Mononuclear cell (primary cell): Measurements from ENCODE around the gene IL17RC. TPM values are rescaled to one million over a fixed set of nuclear protein-coding genes. Genes with fewer than 3 reads are reported as not detected.

Source experiments
- H3K27me3 ChIP-seq: 2 replicates; pipeline ENCODE4 v1.6.0; 2011; ENCODE audit warnings: low read length, control low read depth; ENCODE audit not compliant: insufficient read depth
- H3K4me1 ChIP-seq: 2 replicates; pipeline ENCODE4 v1.5.1; 2011; ENCODE audit warnings: mild to moderate bottlenecking, low read length, control low read depth; ENCODE audit not compliant: insufficient read depth
- H3K4me3 ChIP-seq: 2 replicates; pipeline ENCODE4 v1.5.1; 2011; ENCODE audit warnings: mild to moderate bottlenecking, low read length, moderate library complexity
- H3K9me3 ChIP-seq: 2 replicates; pipeline ENCODE4 v1.5.1; 2011; ENCODE audit warnings: low read depth, mild to moderate bottlenecking, control low read depth, low read length
- total RNA-seq: library from RNA; depleted of rRNA; stranded (reverse); fragments of >200 nt; gene quantifications from one replicate; pipeline ENCODE4 v1.2.3, GENCODE V29; 2012

The IL17RC gene
- total RNA-seq, 1 donor = 2.7 TPM

DNA sequence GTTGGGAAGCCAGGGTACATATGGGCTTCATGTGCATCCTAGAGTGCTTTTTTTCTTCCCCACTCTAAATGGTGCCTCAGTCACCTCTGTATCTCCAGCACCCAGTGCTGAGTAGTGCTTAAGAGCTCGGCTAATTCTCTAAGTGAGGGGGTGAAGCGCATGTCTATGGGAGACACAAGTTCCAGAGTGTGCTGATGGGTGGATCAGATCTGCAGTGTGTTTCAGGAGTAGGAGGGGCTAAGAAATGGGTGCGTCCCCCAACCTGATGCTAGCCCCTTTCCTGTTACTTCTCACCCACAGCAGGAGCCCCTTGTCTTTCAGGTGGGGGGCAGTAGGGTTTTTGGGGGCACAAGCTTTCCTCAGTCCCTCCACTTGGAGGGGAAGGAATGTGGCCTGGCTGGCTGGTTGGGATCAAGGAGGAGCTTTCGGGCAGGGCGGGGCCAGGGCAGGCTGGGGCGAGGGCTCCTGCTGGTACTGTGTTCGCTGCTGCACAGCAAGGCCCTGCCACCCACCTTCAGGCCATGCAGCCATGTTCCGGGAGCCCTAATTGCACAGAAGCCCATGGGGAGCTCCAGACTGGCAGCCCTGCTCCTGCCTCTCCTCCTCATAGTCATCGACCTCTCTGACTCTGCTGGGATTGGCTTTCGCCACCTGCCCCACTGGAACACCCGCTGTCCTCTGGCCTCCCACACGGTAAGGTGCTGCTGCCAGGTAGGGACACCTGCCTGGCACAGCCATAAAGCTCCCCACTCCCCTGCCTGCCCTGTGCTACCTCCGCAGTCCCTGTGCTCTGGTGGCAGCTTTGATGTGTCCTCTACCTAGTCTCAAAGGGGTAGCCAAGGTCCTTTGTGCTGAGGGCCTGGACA is 14.3 kb upstream of the IL17RC start, which contains the start of gene IL17RE:
TSS of gene IL17RE (plus strand) at position 477 of the 866 bp plus-strand sequence. CDS start at position 562, 85 bp downstream.
- Histone ChIP-seq H3K4me1 (peaks cover 18% of the 10 kb centered on the region), H3K9me3 (no peaks in the 10 kb centered on the region), H3K4me3 (no peak within 1 kb of the TSS), H3K27me3 (no peaks in the 10 kb centered on the region)

DNA sequence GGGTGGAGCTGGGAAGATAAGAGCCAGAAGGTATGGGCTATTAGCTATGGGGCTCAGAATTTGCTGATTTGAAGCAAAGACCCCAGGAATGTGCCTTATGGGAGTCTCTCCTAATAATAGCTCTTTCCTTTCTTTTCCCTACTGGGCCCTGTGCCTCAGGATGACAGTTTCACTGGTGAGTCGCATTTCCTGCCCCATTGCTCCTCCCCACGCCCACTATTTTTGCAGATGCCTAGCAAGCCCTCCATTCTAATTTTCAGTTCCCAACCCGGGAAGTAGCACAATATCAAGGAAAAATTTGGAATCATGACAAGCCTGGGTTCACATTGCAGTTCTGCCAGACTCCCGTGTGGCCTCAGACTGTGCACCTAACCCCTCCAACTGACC is 13.7 kb upstream of the IL17RC start:
- H3K4me1 ChIP-seq = peaks cover 18% of the 10 kb centered on the region
- H3K4me3 ChIP-seq = no peak overlapping the region
- H3K27me3 ChIP-seq = no peaks in the 10 kb centered on the region
- H3K9me3 ChIP-seq = no peaks in the 10 kb centered on the region

DNA sequence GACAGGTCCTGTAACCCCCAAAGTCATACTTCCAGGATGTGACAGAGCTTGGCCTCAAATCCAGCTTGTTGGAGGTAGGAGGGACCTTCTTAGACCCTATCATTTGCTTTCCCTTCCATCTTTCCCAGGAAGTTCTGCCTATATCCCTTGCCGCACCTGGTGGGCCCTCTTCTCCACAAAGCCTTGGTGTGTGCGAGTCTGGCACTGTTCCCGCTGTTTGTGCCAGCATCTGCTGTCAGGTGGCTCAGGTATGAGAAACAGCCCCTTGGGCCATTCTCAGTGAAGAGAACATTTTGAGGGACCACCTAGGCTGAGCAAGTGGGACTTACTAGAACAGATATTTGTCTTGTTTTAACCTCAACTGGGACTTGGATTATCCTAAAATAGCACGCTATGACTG is 13.0 kb upstream of the IL17RC start:
- peaks cover 18% of the 10 kb centered on the region for H3K4me1 ChIP-seq
- H3K27me3 ChIP-seq = no peaks in the 10 kb centered on the region
- no peaks in the 10 kb centered on the region for H3K9me3 ChIP-seq
- H3K4me3 ChIP-seq = no peak overlapping the region

GRCh38 chr3:9906480-9906879 is 10.4 kb upstream of the IL17RC start:
- no peak overlapping the region for H3K4me3 ChIP-seq
- no peaks in the 10 kb centered on the region for H3K27me3 ChIP-seq
- peaks cover 18% of the 10 kb centered on the region for H3K4me1 ChIP-seq
- no peaks in the 10 kb centered on the region for H3K9me3 ChIP-seq

DNA sequence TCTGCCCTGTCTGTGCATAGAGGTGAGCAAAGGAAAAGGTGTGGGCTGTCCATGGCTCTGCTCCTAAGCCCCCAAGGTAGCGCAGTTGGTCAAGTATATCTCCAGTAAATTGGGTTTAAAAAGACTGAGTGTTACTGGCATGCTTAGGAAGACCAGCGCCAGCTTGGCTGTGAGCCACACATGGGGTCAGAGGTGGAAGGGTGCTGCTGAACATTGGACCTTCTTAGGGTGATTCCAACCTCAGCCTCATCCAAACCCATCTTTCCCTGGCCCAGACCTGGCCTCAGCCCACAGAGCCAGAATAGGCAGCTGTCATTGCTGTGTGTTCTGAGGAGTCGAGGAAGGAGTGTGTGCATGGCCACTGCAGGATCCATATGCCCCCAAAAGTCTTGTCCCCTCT is 8.6 kb upstream of the IL17RC start:
- no peak overlapping the region for H3K4me3 ChIP-seq
- peaks cover 12% of the 10 kb centered on the region for H3K4me1 ChIP-seq
- no peaks in the 10 kb centered on the region for H3K9me3 ChIP-seq
- H3K27me3 ChIP-seq = no peaks in the 10 kb centered on the region

GRCh38 chr3:9909221-9910013 is 7.5 kb upstream of the IL17RC start:
- H3K27me3 ChIP-seq = no peaks in the 10 kb centered on the region
- no peaks in the 10 kb centered on the region for H3K9me3 ChIP-seq
- H3K4me1 ChIP-seq = peaks cover 16% of the 10 kb centered on the region
- H3K4me3 ChIP-seq = no peak overlapping the region

DNA sequence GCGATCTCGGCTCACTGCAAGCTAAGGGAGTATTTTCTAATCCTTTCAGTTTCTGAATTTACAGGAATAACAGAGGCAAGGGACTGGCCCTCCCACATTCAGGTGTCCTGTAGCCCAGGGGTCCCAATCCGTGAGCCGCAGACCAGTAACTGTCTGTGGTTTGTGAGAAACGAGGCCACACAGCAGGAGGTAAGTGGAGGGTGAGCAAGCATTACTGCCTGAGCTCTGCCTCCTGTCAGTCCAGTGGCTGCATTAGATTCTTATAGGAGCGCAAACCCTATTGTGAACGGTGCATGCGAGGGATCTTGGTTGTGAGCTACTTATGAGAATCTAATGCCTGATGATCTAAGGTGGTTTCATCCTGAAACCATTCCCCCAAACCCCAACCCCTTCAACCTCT is 5.0 kb upstream of the IL17RC start:
- H3K4me3 ChIP-seq = no peak overlapping the region

DNA sequence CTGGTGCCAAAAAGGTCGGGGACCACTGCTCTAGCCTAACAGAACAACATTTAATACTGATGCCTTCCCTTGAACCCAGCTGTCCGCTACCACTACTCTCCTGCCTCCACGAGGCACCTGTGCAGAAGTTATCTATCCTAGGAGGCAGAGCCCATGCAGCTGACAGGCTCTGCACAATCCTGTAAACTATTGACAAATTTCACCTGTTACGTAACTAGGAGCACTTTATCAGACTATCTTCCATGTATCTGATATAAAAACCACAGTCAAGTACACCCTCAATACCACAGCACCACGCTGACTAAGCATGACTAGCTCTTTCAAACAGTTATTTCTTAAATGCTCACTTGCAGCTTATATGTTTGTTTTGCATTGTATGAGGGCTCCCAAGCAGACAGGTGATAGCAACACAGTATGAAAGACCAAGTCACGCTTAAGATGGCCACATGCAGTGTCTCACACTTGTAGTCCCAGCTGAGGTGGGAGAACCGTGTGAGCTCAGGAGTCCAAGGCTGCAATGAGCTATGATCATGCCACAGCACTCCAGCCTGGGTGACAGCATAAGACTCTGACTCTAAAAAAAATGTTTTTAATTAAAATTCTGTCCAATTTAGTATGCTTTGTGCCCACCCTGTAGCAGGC is 4.5 kb upstream of the IL17RC start:
- Histone ChIP-seq H3K4me1 (peaks cover 40% of the 10 kb centered on the region), H3K27me3 (no peaks in the 10 kb centered on the region), H3K4me3 (no peak overlapping the region), H3K9me3 (no peaks in the 10 kb centered on the region)

More for the DNA sequence above, 5.0 kb upstream of the IL17RC start:
- Histone ChIP-seq H3K9me3 (no peaks in the 10 kb centered on the region), H3K4me1 (peaks cover 38% of the 10 kb centered on the region), H3K27me3 (no peaks in the 10 kb centered on the region)

GRCh38 chr3:9913601-9914000 is 3.3 kb upstream of the IL17RC start:
- H3K4me3 ChIP-seq = no peak overlapping the region
- H3K9me3 ChIP-seq = no peaks in the 10 kb centered on the region
- peaks cover 40% of the 10 kb centered on the region for H3K4me1 ChIP-seq
- no peaks in the 10 kb centered on the region for H3K27me3 ChIP-seq

- Histone ChIP-seq H3K4me1 (peaks cover 40% of the 10 kb centered on the region), H3K27me3 (no peaks in the 10 kb centered on the region), H3K9me3 (no peaks in the 10 kb centered on the region), H3K4me3 (no peak overlapping the region)
These were observed 2.9 kb upstream of the IL17RC start for GRCh38 chr3:9914011-9914410.

- no peaks in the 10 kb centered on the region for H3K9me3 ChIP-seq
- peaks cover 40% of the 10 kb centered on the region for H3K4me1 ChIP-seq
- H3K4me3 ChIP-seq = peak overlapping the region; percentile 42
- H3K27me3 ChIP-seq = no peaks in the 10 kb centered on the region
These were observed 2.2 kb upstream of the IL17RC start for GRCh38 chr3:9914559-9915253.

DNA sequence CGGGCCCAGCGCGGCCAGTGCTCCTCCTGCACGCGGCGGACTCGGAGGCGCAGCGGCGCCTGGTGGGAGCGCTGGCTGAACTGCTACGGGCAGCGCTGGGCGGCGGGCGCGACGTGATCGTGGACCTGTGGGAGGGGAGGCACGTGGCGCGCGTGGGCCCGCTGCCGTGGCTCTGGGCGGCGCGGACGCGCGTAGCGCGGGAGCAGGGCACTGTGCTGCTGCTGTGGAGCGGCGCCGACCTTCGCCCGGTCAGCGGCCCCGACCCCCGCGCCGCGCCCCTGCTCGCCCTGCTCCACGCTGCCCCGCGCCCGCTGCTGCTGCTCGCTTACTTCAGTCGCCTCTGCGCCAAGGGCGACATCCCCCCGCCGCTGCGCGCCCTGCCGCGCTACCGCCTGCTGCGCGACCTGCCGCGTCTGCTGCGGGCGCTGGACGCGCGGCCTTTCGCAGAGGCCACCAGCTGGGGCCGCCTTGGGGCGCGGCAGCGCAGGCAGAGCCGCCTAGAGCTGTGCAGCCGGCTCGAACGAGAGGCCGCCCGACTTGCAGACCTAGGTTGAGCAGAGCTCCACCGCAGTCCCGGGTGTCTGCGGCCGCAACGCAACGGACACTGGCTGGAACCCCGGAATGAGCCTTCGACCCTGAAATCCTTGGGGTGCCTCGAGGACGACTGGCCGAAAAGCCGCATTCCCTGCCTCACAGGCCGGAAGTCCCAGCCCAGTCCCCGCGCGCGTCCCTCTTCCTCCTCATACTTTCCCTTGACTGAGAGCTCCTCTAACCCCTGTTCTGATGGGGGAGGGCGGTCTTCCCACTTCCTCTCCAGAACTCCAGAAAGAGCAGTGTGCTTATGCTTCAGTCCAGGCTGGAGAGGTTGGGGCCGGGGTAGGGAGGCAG is 1.4 kb upstream of the IL17RC start:
- peak overlapping the region; percentile 42 for H3K4me3 ChIP-seq

DNA sequence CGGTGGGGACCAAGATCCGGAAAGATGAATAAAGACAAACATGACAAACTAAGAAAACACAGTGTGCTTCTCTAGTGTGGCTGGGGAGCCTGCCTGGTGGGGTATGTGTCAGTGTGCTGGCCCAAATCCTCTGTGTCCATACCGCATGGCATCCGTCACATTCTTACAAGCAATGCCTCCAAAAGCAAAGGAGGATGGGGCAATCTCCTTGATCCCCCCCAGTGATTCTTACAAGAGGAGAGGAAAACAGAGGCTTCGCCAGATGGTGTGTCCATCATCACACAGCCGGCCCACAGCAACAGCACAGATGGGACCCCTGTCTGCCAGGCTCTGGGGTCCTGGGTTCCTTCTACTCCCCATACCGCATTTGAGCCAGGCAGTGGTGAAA is 558 bp upstream of the IL17RC start:
- no peaks in the 10 kb centered on the region for H3K27me3 ChIP-seq
- no peak overlapping the region for H3K4me3 ChIP-seq
- peaks cover 40% of the 10 kb centered on the region for H3K4me1 ChIP-seq
- H3K9me3 ChIP-seq = no peaks in the 10 kb centered on the region

More for the DNA sequence above, 1.4 kb upstream of the IL17RC start:
- no peaks in the 10 kb centered on the region for H3K27me3 ChIP-seq
- H3K4me1 ChIP-seq = peaks cover 40% of the 10 kb centered on the region
- H3K9me3 ChIP-seq = no peaks in the 10 kb centered on the region

- Histone ChIP-seq H3K4me1 (peaks cover 31% of the 10 kb centered on the region), H3K9me3 (no peaks in the 10 kb centered on the region), H3K4me3 (no peak overlapping the region), H3K27me3 (no peaks in the 10 kb centered on the region)
These were observed 922 bp downstream of the IL17RC start for GRCh38 chr3:9917820-9918219.
